ENCODE results near the gene TBL1X.
A peak's percentile ranks its signal among the peaks of the same experiment; 100 is the strongest.
"Not testable (repeated sequence)": the region's sequence is repeated elsewhere in the genome, so short reads cannot be mapped to it uniquely, and the experiment has no call there.

The TBL1X gene

GRCh38 chrX:9464435-9465371 lies at the start of gene TBL1X:
TBL1X (plus strand) TSS chrX:9465058; CDS start chrX:9653587, 188,529 bp downstream.
- ATAC-seq = peak; percentile 18 to 44

GRCh38 chrX:9416562-9417348 lies 48.1 kb upstream of the TBL1X start:
- no peak for ATAC-seq

- no peak for ATAC-seq
Observed at GRCh38 chrX:9418262-9418661, 46.6 kb upstream of the TBL1X start.

GRCh38 chrX:9420275-9421265 lies 44.3 kb upstream of the TBL1X start:
- ATAC-seq = no peak

GRCh38 chrX:9429767-9430166 lies 35.1 kb upstream of the TBL1X start:
- ATAC-seq = no peak

- no peak for ATAC-seq
Observed at GRCh38 chrX:9430346-9430921, 34.4 kb upstream of the TBL1X start.

GRCh38 chrX:9431281-9431680 lies 33.6 kb upstream of the TBL1X start:
- no peak for ATAC-seq

- no peak for ATAC-seq
Observed at GRCh38 chrX:9433596-9433995, 31.3 kb upstream of the TBL1X start.

- ATAC-seq = no peak
Observed at GRCh38 chrX:9434051-9434550, 30.8 kb upstream of the TBL1X start.

GRCh38 chrX:9435086-9435485 lies 29.8 kb upstream of the TBL1X start:
- not testable (repeated sequence) for ATAC-seq

- no peak for ATAC-seq
Observed at GRCh38 chrX:9436812-9437211, 28.0 kb upstream of the TBL1X start.

GRCh38 chrX:9438933-9439494 lies 25.8 kb upstream of the TBL1X start:
- no peak for ATAC-seq

- no peak for ATAC-seq
Observed at GRCh38 chrX:9440116-9440844, 24.6 kb upstream of the TBL1X start.

GRCh38 chrX:9442056-9442455 lies 22.8 kb upstream of the TBL1X start:
- no peak for ATAC-seq

- ATAC-seq = no peak
Observed at GRCh38 chrX:9443327-9443726, 21.5 kb upstream of the TBL1X start.

GRCh38 chrX:9447906-9448305 lies 17.0 kb upstream of the TBL1X start:
- no peak for ATAC-seq

GRCh38 chrX:9456250-9457074 lies 8.4 kb upstream of the TBL1X start:
- ATAC-seq = peak; percentile 90 to 92

- ATAC-seq = not testable (repeated sequence)
Observed at GRCh38 chrX:9458034-9458433, 6.8 kb upstream of the TBL1X start.

- ATAC-seq = no peak
Observed at GRCh38 chrX:9458516-9459078, 6.3 kb upstream of the TBL1X start.
